Activated naive CD4-positive, alpha-beta T cell treated with anti-CD3 and anti-CD28 coated beads, Interleukin-2, amount 50 U/mL, for 24 hours (primary cell): ENCODE results near the gene ARL8A.

Source experiments
- H3K27ac Mint-ChIP-seq: one replicate; pipeline ENCODE4 v1.8.0; 2021; ENCODE audit warnings: mild to moderate bottlenecking, mixed read lengths
- H3K27me3 Mint-ChIP-seq: one replicate; pipeline ENCODE4 v1.8.0; 2021; ENCODE audit warnings: mixed read lengths
- H3K36me3 Mint-ChIP-seq: one replicate; pipeline ENCODE4 v1.8.0; 2021; ENCODE audit warnings: mixed read lengths
- H3K4me1 Mint-ChIP-seq: one replicate; pipeline ENCODE4 v1.8.0; 2021; ENCODE audit warnings: mixed read lengths
- H3K4me3 Mint-ChIP-seq: one replicate; pipeline ENCODE4 v1.8.0; 2021; ENCODE audit warnings: mild to moderate bottlenecking, mixed read lengths
- H3K9me3 Mint-ChIP-seq: one replicate; pipeline ENCODE4 v1.8.0; 2021; ENCODE audit warnings: mixed read lengths

Gene ARL8A

DNA sequence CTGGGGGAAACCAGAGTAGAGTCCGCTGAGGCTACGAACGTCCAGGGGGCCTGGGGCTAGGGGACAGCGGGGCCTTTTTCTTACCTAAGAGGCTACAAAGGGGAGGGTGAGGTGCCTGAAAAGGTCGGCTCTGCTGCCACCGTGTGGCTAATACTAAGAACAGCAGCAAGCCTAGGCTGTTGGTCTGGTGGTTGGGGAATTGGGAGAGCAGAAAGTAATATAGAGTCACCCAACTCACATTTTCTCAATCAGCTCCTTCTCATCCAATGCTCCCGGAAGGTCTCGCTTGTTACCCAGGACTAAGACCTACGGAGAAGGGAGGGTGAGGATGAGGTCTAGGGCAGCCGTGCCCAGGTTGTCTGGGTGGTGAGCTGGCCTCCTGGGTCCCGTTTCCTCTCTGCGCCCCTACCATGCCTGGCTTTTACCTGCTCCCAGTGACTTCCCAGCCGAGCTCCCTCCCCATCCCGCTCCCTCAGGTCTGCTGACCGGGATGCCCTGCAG lies 9.3 kb downstream of the ARL8A start:
- Mint-ChIP-seq H3K27ac (no peak overlapping the region), H3K4me1 (peaks cover 6% of the 10 kb centered on the region), H3K9me3 (no peaks in the 10 kb centered on the region), H3K4me3 (no peak overlapping the region), H3K36me3 (no peaks in the 10 kb centered on the region), H3K27me3 (no peaks in the 10 kb centered on the region)

DNA sequence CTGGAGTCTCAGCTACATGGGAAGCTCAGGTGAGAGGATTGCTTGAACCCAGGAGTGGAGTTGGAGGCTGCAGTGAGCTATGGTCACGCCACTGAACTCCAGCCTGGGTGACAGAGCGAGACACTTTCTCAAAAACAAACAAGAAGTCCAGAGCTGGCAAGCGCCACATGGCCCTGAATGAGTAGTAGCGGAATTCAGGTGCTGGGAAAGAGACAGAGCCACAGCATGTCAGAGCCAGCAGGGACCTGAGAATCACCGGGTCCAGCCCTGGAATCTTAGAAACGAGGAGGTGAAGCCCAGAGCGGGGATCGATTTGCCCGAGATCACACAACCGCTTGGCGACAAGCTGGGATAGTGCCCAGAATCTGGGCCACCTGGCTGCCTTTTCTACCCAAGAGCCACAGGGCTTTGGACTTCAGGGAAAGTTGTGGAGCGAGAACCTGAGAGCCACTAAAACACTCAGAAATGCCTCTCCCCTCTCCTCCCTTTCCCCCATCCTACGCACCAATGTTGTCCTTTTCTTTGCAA lies 9.8 kb downstream of the ARL8A start:
- no peaks in the 10 kb centered on the region for H3K27me3 Mint-ChIP-seq
- no peaks in the 10 kb centered on the region for H3K9me3 Mint-ChIP-seq
- peaks cover 6% of the 10 kb centered on the region for H3K4me1 Mint-ChIP-seq
- H3K36me3 Mint-ChIP-seq, result no peaks in the 10 kb centered on the region
- H3K4me3 Mint-ChIP-seq, result no peak overlapping the region
- no peak overlapping the region for H3K27ac Mint-ChIP-seq

DNA sequence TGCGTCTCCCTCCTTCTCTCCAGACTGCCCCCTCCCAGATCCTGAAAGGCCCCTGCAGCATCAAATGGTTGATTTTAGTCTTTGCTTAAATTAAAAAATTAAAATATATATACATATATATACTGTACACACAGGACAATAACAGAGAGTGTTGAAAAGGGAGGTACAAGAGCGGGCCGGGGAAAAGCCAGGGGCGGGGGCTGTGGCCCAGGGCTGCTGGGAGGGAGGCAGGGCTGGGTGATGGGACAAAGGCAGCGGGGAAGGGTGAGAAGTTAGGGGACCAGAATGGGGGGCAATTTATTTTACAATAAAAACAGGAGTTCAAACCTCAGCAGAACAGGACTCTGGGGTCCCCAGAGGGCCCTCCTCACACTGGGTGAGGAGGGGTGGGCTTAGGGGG lies 10.5 kb downstream of the ARL8A start:
- Mint-ChIP-seq H3K36me3 (no peaks in the 10 kb centered on the region), H3K27ac (no peak overlapping the region)

DNA sequence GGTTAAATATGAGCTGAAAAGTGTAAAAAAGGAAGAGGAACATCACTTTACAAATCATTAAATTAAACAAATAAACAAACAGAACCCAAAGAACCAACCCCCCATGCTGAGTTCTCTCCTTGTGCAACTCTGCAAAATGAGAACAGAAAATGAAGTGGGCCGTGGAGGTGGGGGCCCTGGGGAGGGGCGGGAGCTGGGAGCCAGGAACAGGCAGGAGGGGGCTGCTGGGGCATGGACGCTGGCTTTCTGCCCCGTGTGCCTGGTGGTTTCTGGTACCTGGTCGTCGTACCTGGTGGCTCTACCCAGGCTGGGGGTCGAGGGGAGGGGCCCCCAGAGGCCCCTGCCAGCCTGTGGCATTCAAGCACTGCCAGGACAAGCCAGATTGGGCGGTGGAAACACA lies 11.0 kb downstream of the ARL8A start:
- H3K9me3 Mint-ChIP-seq, result no peaks in the 10 kb centered on the region
- no peaks in the 10 kb centered on the region for H3K36me3 Mint-ChIP-seq
- H3K4me1 Mint-ChIP-seq, result peaks cover under 1% of the 10 kb centered on the region

More for the DNA sequence above, 10.5 kb downstream of the ARL8A start:
- Mint-ChIP-seq H3K4me1 (peaks cover 6% of the 10 kb centered on the region), H3K4me3 (no peak overlapping the region), H3K9me3 (no peaks in the 10 kb centered on the region), H3K27me3 (no peaks in the 10 kb centered on the region)

DNA sequence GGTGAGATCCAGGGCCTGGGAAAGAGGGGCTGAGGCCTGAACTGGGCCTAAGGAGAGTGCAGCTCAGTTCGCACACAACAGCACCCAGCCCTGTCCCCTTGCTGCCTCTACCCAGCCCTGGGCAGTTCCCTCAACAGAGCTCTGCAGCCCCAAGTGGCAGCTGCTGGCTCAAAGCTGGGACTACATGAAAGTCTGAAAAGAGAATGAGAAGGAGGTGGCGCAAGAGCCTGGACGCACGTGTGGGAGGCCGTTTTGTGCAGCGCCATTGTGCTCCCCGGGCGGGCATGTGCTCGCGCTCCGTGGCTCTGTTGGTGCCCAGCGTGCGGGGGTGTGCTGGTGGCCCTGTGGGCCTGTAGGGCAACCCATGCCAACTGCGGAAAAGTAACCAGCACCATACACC lies 11.5 kb downstream of the ARL8A start:
- no peaks in the 10 kb centered on the region for H3K4me1 Mint-ChIP-seq
- H3K9me3 Mint-ChIP-seq, result no peaks in the 10 kb centered on the region
- no peak overlapping the region for H3K27ac Mint-ChIP-seq
- no peaks in the 10 kb centered on the region for H3K36me3 Mint-ChIP-seq
- H3K27me3 Mint-ChIP-seq, result no peaks in the 10 kb centered on the region
- no peak overlapping the region for H3K4me3 Mint-ChIP-seq

More for the DNA sequence above, 11.0 kb downstream of the ARL8A start:
- Mint-ChIP-seq H3K27me3 (no peaks in the 10 kb centered on the region), H3K4me3 (no peak overlapping the region), H3K27ac (no peak overlapping the region)

DNA sequence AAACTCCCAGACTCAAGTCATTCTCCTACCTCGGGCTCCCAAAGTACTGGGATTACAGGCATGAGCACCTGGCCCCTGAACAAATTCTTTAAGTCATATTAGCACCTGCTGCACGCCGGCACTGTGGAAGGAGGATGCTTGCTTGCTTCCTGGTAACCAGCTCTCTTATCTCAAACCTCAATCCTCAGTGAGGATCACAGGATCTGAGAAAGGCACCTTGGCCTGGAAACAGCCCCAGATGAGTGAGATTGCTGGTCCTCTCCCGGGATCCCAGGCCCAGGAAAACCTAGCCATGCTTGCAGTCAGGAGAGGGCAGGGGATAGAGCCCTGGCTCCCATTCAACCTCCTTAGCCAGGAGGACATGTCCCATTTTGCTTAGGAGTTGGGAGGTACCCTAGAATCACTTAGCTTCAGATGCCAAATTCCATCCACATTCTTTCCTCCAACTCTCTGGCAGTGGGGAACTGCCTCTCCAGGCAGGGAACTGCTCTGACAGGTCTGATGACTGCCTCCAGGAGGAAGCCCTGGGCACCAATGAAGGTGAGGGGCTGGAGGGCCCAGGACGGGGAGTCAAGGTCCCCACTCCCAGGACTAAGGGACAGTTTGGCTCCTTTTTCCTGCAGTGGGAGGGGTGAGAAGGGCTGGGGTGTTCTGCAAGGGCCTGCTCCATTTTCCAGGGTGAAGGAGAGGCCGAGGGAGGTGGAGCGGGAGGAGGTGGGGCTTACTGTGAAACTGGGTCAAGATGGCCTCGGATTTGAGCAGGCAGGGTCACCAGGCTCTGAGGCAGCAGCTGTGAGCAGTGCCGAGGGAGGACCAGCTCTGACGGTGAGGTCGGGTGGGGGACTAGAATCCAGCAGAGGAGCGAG lies 12.3 kb downstream of the ARL8A start:
- Mint-ChIP-seq H3K9me3 (no peaks in the 10 kb centered on the region), H3K4me1 (no peaks in the 10 kb centered on the region), H3K4me3 (no peak overlapping the region), H3K27ac (no peak overlapping the region), H3K27me3 (peaks cover 1% of the 10 kb centered on the region), H3K36me3 (no peaks in the 10 kb centered on the region)

DNA sequence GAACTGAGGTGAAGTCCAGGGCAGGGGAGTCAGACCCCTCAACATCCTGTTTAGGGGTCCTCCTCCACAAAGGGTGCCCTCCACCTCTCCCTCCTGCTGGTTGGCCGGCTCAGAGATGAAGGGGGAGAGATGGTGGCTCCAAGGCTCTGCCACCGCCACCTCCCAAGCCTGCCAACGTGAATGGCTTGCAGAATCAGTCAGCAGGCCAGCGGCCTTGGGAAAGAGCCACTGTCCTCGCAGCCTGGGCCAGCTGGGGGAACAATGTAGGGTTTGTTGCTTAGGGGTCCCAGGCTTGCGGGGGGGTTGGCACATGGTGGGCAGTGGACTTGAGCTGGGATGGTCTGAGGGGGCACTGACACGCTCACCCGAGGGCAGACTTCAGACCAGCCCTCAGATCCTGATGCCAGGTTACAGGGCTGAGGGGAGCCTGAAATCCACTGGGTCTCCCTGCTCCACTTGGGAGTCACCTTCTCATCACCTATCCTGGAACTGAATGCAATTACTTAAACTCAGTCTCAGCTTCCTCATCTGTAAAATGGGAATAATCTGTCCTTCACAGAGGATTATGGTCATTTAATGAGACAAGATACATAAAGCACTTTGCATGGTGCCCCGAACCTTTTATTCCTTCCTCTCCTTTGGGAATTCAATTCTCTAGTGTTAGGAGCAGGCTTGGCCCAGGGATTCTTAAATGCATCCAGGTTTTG lies 13.6 kb downstream of the ARL8A start:
- Mint-ChIP-seq H3K9me3 (no peaks in the 10 kb centered on the region), H3K4me3 (no peak overlapping the region), H3K4me1 (no peaks in the 10 kb centered on the region), H3K27ac (no peak overlapping the region), H3K27me3 (peaks cover 2% of the 10 kb centered on the region), H3K36me3 (no peaks in the 10 kb centered on the region)

DNA sequence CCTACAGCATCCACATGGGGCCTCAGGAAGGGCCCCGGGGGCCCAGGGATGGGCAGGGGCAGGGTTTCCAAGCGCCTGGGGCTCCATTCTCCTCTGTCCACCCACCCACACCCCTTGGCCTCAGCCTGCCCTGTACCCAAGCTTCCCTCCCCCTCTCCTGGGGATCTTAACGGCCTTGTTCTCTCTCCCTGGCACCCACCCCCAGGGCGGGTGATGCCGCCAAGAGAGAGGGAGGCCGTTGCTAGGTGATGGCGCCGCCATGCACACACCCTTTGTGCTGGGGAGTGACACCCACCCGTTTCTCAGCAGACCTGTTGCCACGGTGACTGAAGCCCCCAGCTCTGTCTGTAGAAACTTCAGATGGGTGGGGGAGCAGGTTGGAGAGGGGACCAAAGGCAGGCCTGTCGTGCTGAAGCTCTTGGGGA lies 14.2 kb downstream of the ARL8A start:
- Mint-ChIP-seq H3K4me3 (no peak overlapping the region), H3K36me3 (no peaks in the 10 kb centered on the region), H3K27me3 (peaks cover 2% of the 10 kb centered on the region), H3K9me3 (no peaks in the 10 kb centered on the region), H3K27ac (no peak overlapping the region), H3K4me1 (no peaks in the 10 kb centered on the region)

DNA sequence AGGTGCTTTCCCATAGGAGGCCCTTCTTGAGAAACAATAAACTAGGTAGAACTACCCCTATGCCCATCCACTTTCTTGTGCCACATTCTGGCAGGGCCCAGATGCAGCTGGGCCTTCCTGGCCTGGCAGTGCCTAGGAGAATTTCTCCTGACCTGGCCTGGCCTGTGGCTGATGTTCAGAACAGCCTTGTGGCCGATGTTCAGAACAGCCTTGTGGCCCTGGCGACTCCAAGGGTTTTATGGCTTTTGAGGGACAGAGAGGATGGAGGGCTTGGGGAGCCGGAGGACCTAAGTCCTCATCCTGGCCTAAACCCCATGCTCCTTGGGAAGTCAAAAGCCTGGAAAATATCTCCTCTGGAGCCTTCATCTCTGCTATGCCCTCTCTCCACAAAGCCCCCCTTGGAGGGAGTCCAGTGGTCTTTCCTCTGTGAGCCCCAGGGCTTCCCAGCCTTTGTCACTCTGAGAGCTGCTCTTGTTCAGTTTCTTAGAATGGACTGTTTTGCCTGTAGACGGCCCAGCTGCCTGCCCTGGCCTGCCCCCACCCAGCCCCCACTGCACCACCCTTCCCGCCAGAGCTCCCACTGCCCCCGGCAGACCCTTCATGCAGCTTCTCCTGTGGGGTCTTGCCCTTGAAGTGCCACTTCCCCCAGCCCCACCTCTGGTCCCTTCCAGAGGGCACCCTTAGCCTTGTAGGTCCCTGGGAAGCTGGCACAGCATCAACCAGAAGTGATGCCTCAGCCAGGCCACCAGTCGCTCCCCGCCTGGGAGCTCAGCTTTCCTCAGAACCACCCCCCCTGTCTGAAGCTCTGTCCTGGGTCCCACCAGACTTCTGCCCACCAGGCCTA lies 14.9 kb downstream of the ARL8A start:
- H3K4me3 Mint-ChIP-seq, result no peak overlapping the region
- H3K27me3 Mint-ChIP-seq, result peaks cover 2% of the 10 kb centered on the region
- no peak overlapping the region for H3K27ac Mint-ChIP-seq
- no peaks in the 10 kb centered on the region for H3K36me3 Mint-ChIP-seq
- no peaks in the 10 kb centered on the region for H3K9me3 Mint-ChIP-seq
- no peaks in the 10 kb centered on the region for H3K4me1 Mint-ChIP-seq

DNA sequence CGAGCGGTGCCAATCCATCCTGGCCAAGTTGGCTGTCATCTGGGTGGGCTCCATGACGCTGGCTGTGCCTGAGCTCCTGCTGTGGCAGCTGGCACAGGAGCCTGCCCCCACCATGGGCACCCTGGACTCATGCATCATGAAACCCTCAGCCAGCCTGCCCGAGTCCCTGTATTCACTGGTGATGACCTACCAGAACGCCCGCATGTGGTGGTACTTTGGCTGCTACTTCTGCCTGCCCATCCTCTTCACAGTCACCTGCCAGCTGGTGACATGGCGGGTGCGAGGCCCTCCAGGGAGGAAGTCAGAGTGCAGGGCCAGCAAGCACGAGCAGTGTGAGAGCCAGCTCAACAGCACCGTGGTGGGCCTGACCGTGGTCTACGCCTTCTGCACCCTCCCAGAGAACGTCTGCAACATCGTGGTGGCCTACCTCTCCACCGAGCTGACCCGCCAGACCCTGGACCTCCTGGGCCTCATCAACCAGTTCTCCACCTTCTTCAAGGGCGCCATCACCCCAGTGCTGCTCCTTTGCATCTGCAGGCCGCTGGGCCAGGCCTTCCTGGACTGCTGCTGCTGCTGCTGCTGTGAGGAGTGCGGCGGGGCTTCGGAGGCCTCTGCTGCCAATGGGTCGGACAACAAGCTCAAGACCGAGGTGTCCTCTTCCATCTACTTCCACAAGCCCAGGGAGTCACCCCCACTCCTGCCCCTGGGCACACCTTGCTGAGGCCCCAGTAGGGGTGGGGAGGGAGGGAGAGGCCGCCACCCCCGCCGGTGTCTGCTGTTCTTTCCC lies 16.5 kb downstream of the ARL8A start:
- H3K9me3 Mint-ChIP-seq, result no peaks in the 10 kb centered on the region
- no peak overlapping the region for H3K27ac Mint-ChIP-seq
- peaks cover 2% of the 10 kb centered on the region for H3K27me3 Mint-ChIP-seq

DNA sequence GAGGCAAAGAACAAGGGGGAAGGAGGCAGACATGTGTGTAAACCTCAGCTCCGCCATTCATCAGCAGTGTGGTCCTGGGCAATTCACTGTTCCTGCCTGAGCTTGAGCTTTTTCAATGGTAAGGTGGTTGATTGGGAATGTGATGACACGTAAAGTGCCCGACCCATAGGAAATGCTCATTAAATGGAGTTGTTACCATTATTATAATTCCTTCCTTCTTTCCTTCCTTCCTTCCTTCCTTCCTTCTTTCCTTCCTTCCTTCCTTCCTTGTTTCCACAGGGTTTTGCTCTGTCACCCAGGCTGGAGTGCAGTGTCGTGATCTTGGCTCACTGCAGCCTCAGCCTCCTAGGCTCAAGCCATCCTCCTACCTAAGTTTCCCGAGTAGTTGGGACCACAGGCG lies 17.5 kb downstream of the ARL8A start:
- peaks cover 2% of the 10 kb centered on the region for H3K27me3 Mint-ChIP-seq
- no peaks in the 10 kb centered on the region for H3K9me3 Mint-ChIP-seq
- no peak overlapping the region for H3K4me3 Mint-ChIP-seq
- H3K4me1 Mint-ChIP-seq, result no peaks in the 10 kb centered on the region
- H3K36me3 Mint-ChIP-seq, result no peaks in the 10 kb centered on the region
- H3K27ac Mint-ChIP-seq, result peak overlapping the region; percentile 17

More for the DNA sequence above, 16.5 kb downstream of the ARL8A start:
- H3K36me3 Mint-ChIP-seq, result no peaks in the 10 kb centered on the region
- no peak overlapping the region for H3K4me3 Mint-ChIP-seq
- no peaks in the 10 kb centered on the region for H3K4me1 Mint-ChIP-seq

DNA sequence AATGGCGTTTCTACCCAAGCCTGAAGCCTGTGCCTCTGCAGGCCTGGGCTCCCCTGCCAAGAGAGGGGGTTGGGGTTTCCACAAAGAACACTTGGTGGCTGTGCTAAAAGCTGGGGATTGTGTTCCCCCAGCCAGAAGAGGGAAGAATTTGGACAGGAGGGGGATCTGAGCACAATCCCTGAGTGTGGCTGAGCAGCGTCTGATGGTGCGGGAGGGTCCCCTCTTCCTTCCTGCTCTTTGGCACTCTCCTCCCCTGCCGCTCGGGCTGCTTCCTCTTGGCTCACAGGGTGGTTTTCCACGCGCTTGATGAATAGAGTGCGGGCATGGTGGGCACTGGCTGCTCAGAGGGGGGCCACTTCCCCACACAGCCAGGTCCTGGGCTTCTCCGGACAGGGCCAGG lies 18.1 kb downstream of the ARL8A start:
- Mint-ChIP-seq H3K36me3 (no peaks in the 10 kb centered on the region), H3K4me3 (no peak overlapping the region), H3K27me3 (peaks cover 2% of the 10 kb centered on the region), H3K4me1 (no peaks in the 10 kb centered on the region), H3K9me3 (no peaks in the 10 kb centered on the region), H3K27ac (no peak overlapping the region)

DNA sequence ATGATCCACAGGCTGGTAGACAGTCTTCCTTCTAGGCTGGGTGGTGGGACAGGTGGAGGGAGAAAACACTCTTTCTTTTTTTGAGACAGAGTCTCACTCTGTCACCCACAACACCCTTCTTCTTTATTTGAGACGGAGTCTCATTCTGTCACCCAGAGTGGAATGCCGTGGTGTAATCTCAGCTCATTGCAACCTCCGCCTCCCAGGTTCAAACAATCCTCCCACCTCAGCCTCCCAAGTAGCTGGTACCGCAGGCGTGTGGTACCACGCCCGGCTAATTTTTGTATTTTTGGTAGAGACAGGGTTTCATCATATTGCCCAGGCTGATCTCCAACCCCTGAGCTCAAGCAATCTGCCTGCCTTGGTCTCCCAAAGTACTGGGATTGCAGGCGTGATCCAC lies 18.9 kb downstream of the ARL8A start:
- no peak overlapping the region for H3K4me3 Mint-ChIP-seq
- H3K36me3 Mint-ChIP-seq, result no peaks in the 10 kb centered on the region
- no peak overlapping the region for H3K27ac Mint-ChIP-seq
- H3K9me3 Mint-ChIP-seq, result no peaks in the 10 kb centered on the region
- no peaks in the 10 kb centered on the region for H3K4me1 Mint-ChIP-seq
- peaks cover 2% of the 10 kb centered on the region for H3K27me3 Mint-ChIP-seq

DNA sequence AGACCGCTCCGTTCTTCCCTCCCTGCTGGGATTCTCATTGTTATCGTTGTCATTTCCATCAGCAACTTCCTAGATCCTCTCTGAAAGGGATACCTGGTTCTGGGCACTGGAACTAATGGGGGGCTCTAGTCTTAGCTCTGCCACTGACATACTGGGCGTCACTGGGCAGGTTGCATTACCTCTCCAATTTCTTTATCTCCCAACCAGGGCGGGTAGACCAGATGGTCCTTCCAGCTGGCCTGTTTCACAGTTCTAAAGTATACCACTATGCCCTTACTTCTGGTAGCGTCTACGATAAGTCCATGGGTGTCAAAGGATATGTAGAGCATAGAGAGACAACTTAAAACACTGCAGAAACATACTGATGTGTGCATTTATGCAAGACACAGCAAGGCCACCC lies 20.4 kb downstream of the ARL8A start:
- no peaks in the 10 kb centered on the region for H3K4me1 Mint-ChIP-seq
- no peak overlapping the region for H3K4me3 Mint-ChIP-seq
- peaks cover 2% of the 10 kb centered on the region for H3K27me3 Mint-ChIP-seq
- H3K36me3 Mint-ChIP-seq, result no peaks in the 10 kb centered on the region
- no peak overlapping the region for H3K27ac Mint-ChIP-seq
- no peaks in the 10 kb centered on the region for H3K9me3 Mint-ChIP-seq
